CD4-positive, alpha-beta T cell (primary cell): ENCODE results near the gene C5orf24. TPM values are rescaled to one million over a fixed set of nuclear protein-coding genes. Genes with fewer than 3 reads are reported as not detected.

Experiments used
- ATAC-seq: fragments of 200-7000 bp; cut with Tn5 transposase; one replicate; pipeline ENCODE4 v1.10.0; 2022; ENCODE audit warnings: mild to moderate bottlenecking; ENCODE audit not compliant: poor library complexity
- CTCF ChIA-PET: fragments of 350-600 bp; sonication (Branson Sonifier 250); formaldehyde crosslinking; loops from one replicate; lab custom pipeline; 2021; ENCODE audit warnings: antibody characterized with exemption, inconsistent platforms; lab: Charles Lee
- POLR2A ChIA-PET: fragments of 350-600 bp; sonication (Branson Sonifier 250); formaldehyde crosslinking; loops from one replicate; lab custom pipeline; 2021; ENCODE audit warnings: antibody characterized with exemption, inconsistent platforms; lab: Charles Lee
- DNase-seq, 14 experiments: peaks; one replicate each; pipeline ENCODE4 v3.0.0-alpha.2; 2013 to 2020; ENCODE audit warnings: mixed read lengths in 2 of 14
- H3K27ac ChIP-seq, 2 donors: one replicate each; pipeline versions ENCODE4 v1.5.1 to v1.7.0; 2013; ENCODE audit warnings: low read length in 2 of 2, low read depth in 1 of 2, mild to moderate bottlenecking in 1 of 2
- H3K27me3 ChIP-seq, 2 experiments: 1 replicate in 1 of 2; 2 replicates in 1 of 2; pipeline versions ENCODE4 v1.6.1 to v1.7.0; 2013; ENCODE audit warnings: low read length in 2 of 2, control low read depth in 1 of 2, mild to moderate bottlenecking in 1 of 2, moderate library complexity in 1 of 2; ENCODE audit not compliant: insufficient read depth in 2 of 2, control insufficient read depth in 1 of 2
- H3K36me3 ChIP-seq: one replicate; pipeline ENCODE4 v1.6.1; 2013; ENCODE audit warnings: low read length, control low read depth; ENCODE audit not compliant: insufficient read depth
- H3K4me1 ChIP-seq: one replicate; pipeline ENCODE4 v1.6.1; 2013; ENCODE audit warnings: low read length, control low read depth; ENCODE audit not compliant: insufficient read depth
- H3K4me3 ChIP-seq: one replicate; pipeline ENCODE4 v1.5.1; 2013; ENCODE audit warnings: mild to moderate bottlenecking, low read length, moderate library complexity
- H3K9me3 ChIP-seq, 2 experiments: 1 replicate in 1 of 2; 2 replicates in 1 of 2; pipeline versions ENCODE4 v1.6.1 to v1.7.0; 2013; ENCODE audit warnings: low read length in 2 of 2, mild to moderate bottlenecking in 2 of 2, control low read depth in 1 of 2, moderate library complexity in 1 of 2; ENCODE audit not compliant: control insufficient read depth in 1 of 2, insufficient read depth in 1 of 2
- H3K27ac Mint-ChIP-seq: one replicate; pipeline ENCODE4 v1.8.0; 2020; ENCODE audit warnings: mixed read lengths
- H3K27me3 Mint-ChIP-seq: one replicate; pipeline ENCODE4 v1.8.0; 2021; ENCODE audit warnings: mixed read lengths
- H3K36me3 Mint-ChIP-seq: one replicate; pipeline ENCODE4 v1.8.0; 2021; ENCODE audit warnings: low read depth, mixed read lengths
- H3K4me1 Mint-ChIP-seq: one replicate; pipeline ENCODE4 v1.8.0; 2021; ENCODE audit warnings: low read depth, mixed read lengths
- H3K4me3 Mint-ChIP-seq: one replicate; pipeline ENCODE4 v1.8.0; 2020; ENCODE audit warnings: mild to moderate bottlenecking, mixed read lengths
- H3K9me3 Mint-ChIP-seq: one replicate; pipeline ENCODE4 v1.8.0; 2020; ENCODE audit warnings: mixed read lengths
- intact Hi-C, 2 experiments: fragments of 100-400 bp; cut with DNase I in 1 of 2; cut with micrococcal nuclease in 1 of 2; formaldehyde crosslinking; loops; one replicate each; pipeline versions ENCODE4 v1.15.1 to v1.9.0; 2023 to 2025; cut with DNase I, micrococcal nuclease
- total RNA-seq, 174 experiments: library from RNA in 2 of 174; stranded (reverse) in 2 of 174; gene quantifications; one replicate each; pipeline ENCODE4 v1.2.3 and lab custom pipeline; 2021 to 2026
- TF ChIP-seq, protein P1 (sequence below): fragments of 200-600 bp; IDR thresholded peaks from one replicate; pipeline ENCODE4 v1.8.0; 2022; ENCODE audit warnings: antibody characterized with exemption, mild to moderate bottlenecking

The C5orf24 gene
- total RNA-seq, 2 experiments from 2014 or later: 34.6 to 36.5 TPM

DNA sequence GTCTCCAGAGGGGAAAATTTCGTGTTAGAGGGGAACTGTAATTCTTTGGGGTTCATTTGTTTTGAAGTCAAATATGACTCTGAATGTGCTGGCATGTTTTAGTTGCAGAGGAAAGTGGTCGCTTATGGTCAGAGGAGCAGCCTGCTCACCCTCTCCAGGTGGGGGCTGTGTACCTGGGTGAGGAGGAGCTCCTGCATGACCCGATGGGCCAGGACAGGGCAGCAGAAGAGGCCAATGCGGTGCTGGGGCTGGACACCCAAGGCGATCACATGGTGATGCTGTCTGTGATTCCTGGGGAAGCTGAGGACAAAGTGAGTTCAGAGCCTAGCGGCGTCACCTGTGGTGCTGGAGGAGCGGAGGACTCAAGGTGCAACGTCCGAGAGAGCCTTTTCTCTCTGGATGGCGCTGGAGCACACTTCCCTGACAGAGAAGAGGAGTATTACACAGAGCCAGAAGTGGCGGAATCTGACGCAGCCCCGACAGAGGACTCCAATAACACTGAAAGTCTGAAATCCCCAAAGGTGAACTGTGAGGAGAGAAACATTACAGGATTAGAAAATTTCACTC is 41.9 kb downstream of the C5orf24 start:
- TF ChIP-seq, protein P1, sequence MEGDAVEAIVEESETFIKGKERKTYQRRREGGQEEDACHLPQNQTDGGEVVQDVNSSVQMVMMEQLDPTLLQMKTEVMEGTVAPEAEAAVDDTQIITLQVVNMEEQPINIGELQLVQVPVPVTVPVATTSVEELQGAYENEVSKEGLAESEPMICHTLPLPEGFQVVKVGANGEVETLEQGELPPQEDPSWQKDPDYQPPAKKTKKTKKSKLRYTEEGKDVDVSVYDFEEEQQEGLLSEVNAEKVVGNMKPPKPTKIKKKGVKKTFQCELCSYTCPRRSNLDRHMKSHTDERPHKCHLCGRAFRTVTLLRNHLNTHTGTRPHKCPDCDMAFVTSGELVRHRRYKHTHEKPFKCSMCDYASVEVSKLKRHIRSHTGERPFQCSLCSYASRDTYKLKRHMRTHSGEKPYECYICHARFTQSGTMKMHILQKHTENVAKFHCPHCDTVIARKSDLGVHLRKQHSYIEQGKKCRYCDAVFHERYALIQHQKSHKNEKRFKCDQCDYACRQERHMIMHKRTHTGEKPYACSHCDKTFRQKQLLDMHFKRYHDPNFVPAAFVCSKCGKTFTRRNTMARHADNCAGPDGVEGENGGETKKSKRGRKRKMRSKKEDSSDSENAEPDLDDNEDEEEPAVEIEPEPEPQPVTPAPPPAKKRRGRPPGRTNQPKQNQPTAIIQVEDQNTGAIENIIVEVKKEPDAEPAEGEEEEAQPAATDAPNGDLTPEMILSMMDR: no peak
- no peaks in the 10 kb centered on the region for H3K27me3 ChIP-seq
- no peaks in the 10 kb centered on the region for H3K4me1 ChIP-seq
- H3K4me3 Mint-ChIP-seq: no peak overlapping the region
- DNase-seq (no peak), ATAC-seq (no peak)
- H3K9me3 ChIP-seq: no peaks in the 10 kb centered on the region
- H3K27ac ChIP-seq: no peak overlapping the region
- H3K36me3 ChIP-seq: peaks cover 28% of the 10 kb centered on the region
- intact Hi-C loops: no loop called here
- H3K27me3 Mint-ChIP-seq: no peaks in the 10 kb centered on the region
- H3K4me1 Mint-ChIP-seq: no peaks in the 10 kb centered on the region
- no peak overlapping the region for H3K27ac Mint-ChIP-seq
- ChIA-PET CTCF (interaction anchor here (0.9 kb wide), 1 partner anchor 17 kb away, joined by 5 read pairs; the partner anchor contains the start of gene PCBD2), POLR2A (no interaction called here)
- no peak overlapping the region for H3K4me3 ChIP-seq
- no peaks in the 10 kb centered on the region for H3K9me3 Mint-ChIP-seq
- H3K36me3 Mint-ChIP-seq: peaks cover 62% of the 10 kb centered on the region

DNA sequence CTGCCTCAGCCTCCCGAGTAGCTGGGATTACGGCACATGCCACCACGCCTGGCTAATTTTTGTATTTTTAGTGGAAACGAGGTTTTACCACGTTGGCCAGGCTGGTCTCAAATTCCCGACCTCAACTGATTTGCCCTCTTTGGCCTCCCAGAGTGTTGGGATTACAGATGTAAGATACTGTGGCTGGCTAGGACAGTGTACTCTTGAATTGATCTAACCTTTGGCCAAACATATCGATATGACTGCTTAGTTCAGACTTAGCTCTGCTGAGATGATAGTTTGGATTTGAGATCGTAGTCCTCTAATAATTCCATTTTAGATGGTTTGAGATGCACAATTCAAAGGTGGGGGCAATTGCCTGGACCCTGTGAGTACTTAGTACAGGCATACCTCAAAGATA is 43.6 kb downstream of the C5orf24 start:
- ChIA-PET POLR2A (no interaction called here), CTCF (no interaction called here)
- Mint-ChIP-seq H3K27ac (no peak overlapping the region), H3K4me1 (no peaks in the 10 kb centered on the region), H3K36me3 (peaks cover 78% of the 10 kb centered on the region), H3K4me3 (no peak overlapping the region), H3K27me3 (no peaks in the 10 kb centered on the region), H3K9me3 (no peaks in the 10 kb centered on the region)
- no peaks in the 10 kb centered on the region for H3K9me3 ChIP-seq
- intact Hi-C loops: no loop called here
- H3K27me3 ChIP-seq: no peaks in the 10 kb centered on the region
- H3K4me1 ChIP-seq: no peaks in the 10 kb centered on the region
- peaks cover 41% of the 10 kb centered on the region for H3K36me3 ChIP-seq
- DNase-seq: no peak
- no peak overlapping the region for H3K27ac ChIP-seq
- TF ChIP-seq, protein P1: no peak
- H3K4me3 ChIP-seq: no peak overlapping the region
- ATAC-seq: no peak

DNA sequence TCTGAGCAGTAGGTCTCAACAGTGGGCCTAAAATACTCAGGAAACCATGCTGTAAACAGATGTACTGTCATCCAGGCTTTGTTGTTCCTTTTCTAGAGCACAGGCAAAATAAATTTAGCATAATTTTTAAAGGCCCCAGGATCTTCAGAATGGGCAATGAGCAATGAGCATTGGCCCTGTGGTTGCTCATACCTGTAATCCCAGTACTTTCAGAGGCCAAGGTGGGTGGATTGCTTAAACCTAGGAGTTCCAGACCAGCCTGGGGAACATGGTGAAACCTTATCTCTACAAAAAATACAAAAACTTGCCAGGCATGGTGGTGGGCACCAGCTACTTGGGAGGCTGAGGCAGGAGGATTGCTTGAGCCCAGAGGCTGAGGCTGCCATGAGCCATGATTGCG is 45.7 kb downstream of the C5orf24 start:
- Mint-ChIP-seq H3K27ac (no peak overlapping the region), H3K9me3 (no peaks in the 10 kb centered on the region), H3K4me3 (no peak overlapping the region), H3K27me3 (no peaks in the 10 kb centered on the region), H3K36me3 (peaks cover 81% of the 10 kb centered on the region), H3K4me1 (no peaks in the 10 kb centered on the region)
- H3K27ac ChIP-seq: no peak overlapping the region
- no peak overlapping the region for H3K4me3 ChIP-seq
- ChIA-PET POLR2A (no interaction called here), CTCF (interaction anchor here (2.2 kb wide), 1 partner anchor 13 kb away, joined by 6 read pairs; the partner anchor contains the start of gene PCBD2)
- H3K9me3 ChIP-seq: no peaks in the 10 kb centered on the region
- ATAC-seq (no peak), DNase-seq (no peak)
- H3K27me3 ChIP-seq: no peaks in the 10 kb centered on the region
- intact Hi-C loops: no loop called here
- TF ChIP-seq, protein P1: no peak
- peaks cover 59% of the 10 kb centered on the region for H3K36me3 ChIP-seq
- H3K4me1 ChIP-seq: no peaks in the 10 kb centered on the region
